ENCODE measurements around the gene C9orf78.

- TF ChIP-seq, protein P1, sequence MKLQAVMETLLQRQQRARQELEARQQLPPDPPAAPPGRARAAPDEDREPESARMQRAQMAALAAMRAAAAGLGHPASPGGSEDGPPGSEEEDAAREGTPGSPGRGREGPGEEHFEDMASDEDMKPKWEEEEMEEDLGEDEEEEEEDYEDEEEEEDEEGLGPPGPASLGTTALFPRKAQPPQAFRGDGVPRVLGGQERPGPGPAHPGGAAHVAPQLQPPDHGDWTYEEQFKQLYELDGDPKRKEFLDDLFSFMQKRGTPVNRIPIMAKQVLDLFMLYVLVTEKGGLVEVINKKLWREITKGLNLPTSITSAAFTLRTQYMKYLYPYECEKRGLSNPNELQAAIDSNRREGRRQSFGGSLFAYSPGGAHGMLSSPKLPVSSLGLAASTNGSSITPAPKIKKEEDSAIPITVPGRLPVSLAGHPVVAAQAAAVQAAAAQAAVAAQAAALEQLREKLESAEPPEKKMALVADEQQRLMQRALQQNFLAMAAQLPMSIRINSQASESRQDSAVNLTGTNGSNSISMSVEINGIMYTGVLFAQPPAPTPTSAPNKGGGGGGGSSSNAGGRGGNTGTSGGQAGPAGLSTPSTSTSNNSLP (IDR thresholded peaks at IDR 0.05; ENCODE audit: borderline replicate concordance, low read depth, low read length) = no peak
- TF ChIP-seq HNRNPLL (IDR thresholded peaks at IDR 0.05; ENCODE audit: low read depth, low read length, poor library complexity, severe bottlenecking) = no peak
- TF ChIP-seq USF2 (CRISPR knock-in tag; IDR thresholded peaks at IDR 0.05) = no peak
- no peak for TF ChIP-seq ZFP1 (CRISPR knock-in tag; IDR thresholded peaks at IDR 0.05)
- TF ChIP-seq ARID2 (IDR thresholded peaks at IDR 0.05) = no peak
- no peak for TF ChIP-seq TARDBP (IDR thresholded peaks at IDR 0.05)
Measured at GRCh38 chr9:129781131-129781530, 53.9 kb downstream of the C9orf78 start.
